HG03521 (cell line): Measurements from ENCODE around the gene KSR1.
A peak's percentile ranks its signal among the peaks of the same experiment; 100 is the strongest.
"Not testable (repeated sequence)": the region's sequence is repeated elsewhere in the genome, so short reads cannot be mapped to it uniquely, and the experiment has no call there.

Source experiments
- ATAC-seq: cut with Tn5 transposase; IDR thresholded peaks from one replicate; pipeline ENCODE4 v1.9.1; 2021; ENCODE audit warnings: mild to moderate bottlenecking, moderate library complexity; ENCODE audit not compliant: unreplicated experiment

The KSR1 gene

GRCh38 chr17:27491713-27492190, 35.5 kb downstream of the KSR1 start:
- ATAC-seq = no peak

- no peak for ATAC-seq
Measured at GRCh38 chr17:27492470-27492869, 36.2 kb downstream of the KSR1 start.

- ATAC-seq = no peak
Measured at GRCh38 chr17:27493088-27493487, 36.8 kb downstream of the KSR1 start.

- ATAC-seq = no peak
Measured at GRCh38 chr17:27494192-27495091, 38.2 kb downstream of the KSR1 start.

GRCh38 chr17:27495460-27495859, 39.2 kb downstream of the KSR1 start:
- ATAC-seq = no peak

DNA sequence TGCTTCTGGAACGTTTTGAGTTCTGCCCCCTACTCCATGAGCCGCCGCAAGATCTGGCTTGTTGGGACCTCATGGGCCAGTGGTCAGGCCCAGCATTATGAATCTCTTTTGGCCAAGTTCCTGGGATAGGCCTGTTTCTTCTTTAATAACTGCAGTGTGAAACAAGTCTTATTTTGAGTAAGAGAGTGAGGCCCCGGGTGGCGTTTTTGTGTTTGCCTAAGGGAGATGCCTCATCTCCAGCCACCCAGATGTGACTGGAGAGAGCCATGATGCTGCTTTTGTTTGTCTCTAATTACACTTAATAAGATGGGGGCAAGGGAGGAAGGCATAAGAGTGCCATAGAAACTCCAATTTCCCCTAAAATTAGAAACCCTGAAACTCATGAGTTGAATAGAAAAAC, 39.8 kb downstream of the KSR1 start:
- no peak for ATAC-seq

- ATAC-seq = no peak
Measured at GRCh38 chr17:27496437-27496943, 40.2 kb downstream of the KSR1 start.

GRCh38 chr17:27496971-27497370, 40.7 kb downstream of the KSR1 start:
- no peak for ATAC-seq

DNA sequence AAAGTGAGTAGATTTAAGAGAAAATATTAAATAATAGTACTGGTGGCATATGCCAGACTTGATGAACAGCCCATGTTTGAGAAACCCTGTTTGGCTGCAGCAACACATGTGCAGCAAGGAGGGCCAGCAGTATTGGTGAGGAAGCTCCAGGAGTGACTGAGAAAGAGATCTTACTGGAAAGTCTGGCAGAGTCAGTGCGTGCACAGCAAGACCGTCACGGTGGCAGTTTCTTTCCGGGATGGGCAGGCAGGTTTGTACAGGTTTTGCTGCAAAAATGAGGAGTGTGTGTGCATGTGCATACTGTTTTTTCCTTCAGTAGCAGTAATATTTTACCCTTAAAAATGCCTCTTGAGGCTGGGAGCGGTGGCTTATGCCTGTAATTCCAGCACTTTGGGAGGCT, 41.4 kb downstream of the KSR1 start:
- no peak for ATAC-seq

GRCh38 chr17:27498615-27499309, 42.5 kb downstream of the KSR1 start:
- no peak for ATAC-seq

DNA sequence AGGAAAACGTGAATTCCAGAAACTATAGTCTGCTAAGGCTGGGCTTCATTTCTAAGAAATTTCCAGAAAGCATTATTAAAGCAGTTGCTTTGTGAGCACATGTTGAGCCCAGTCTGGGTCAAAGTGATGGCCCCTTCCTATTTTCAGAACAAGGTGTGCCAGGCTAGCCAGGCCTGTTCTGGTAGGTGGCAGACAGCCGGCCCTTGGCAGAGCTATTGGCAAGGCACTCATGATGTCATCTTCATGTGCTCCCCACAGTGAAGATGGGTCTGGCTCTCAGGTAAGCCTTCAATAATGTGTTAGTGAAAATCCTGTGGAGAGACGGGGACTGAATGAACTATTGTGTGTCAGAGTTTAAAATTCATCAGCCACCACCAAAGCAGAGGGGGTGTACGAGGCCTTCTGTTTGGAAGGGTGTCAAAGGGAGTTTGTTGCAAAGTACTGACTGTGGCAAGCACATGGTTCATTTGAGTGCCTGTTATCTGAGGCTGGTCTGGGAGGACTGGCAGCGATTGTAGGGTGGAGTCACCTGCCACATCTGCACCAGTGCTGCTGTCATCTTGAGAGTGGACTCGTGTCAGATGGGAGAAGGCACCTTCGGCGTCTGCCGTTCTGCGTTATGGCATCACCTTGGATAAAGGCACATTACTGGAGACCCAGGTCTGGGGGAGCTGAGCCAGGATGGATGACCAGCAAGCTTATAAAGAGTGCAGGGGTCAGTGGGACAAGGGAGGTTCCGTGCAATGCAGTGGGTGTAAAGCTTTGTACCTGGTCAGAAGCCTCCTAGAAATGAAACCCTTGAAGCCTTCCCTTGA, 43.4 kb downstream of the KSR1 start:
- ATAC-seq = no peak

DNA sequence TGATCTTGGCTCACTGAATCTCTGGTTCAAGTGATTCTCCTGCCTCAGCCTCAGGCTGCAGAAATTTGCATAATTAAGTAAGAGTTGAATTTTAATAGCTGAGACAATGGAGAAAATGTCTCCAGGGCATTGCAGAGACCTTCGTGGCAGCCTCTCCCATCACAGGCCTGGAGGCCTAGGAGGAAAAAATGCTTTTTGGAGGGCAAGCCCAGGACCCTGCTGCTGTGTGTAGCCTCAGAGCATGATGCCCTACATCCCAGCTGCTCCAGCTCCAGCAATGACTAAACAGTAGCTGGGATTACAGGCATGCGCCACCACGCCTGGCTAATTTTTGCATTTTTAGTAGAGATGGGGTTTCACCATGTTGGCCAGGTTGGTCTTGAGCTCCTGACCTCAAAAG, 45.1 kb downstream of the KSR1 start:
- ATAC-seq = not testable (repeated sequence)

DNA sequence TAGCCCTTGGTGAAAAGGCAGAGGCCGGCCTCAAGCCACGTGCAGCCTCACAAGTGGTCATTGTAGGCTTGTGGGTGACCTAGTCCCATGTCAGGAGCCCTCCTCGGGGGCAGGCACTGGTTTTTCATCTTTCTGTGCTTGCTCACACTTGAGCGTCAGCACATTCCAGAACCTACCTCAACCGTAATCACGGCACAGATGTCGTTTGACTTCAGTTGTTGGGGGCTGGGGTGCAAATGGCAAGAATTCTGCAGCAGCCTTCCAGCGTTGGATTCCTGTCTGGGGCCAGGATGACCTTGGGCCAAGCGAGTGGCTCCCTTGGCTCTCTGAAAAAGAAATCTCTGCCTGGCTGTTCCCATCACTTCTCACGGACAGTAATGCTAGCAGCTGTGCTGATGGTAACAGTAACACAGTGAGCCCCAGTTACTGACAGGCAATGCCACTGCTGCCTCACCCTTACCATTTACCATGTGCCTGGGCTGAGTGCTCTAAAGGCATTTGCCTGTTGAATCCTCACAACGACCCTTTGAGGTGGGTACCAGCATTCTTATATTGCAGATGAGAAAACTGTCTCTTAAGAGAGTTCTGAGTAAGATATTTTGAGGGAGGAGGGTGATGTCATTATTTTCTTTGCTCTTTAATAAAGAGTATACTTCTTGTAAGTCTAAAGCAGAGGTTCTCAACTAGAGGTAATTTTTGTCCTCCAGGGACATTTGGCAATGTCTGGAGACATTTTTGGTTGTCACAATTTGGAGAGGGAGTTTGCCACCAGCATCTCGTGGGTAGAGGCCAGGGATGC, 46.5 kb downstream of the KSR1 start:
- no peak for ATAC-seq

- ATAC-seq = no peak
Measured at GRCh38 chr17:27503611-27504010, 47.4 kb downstream of the KSR1 start.

DNA sequence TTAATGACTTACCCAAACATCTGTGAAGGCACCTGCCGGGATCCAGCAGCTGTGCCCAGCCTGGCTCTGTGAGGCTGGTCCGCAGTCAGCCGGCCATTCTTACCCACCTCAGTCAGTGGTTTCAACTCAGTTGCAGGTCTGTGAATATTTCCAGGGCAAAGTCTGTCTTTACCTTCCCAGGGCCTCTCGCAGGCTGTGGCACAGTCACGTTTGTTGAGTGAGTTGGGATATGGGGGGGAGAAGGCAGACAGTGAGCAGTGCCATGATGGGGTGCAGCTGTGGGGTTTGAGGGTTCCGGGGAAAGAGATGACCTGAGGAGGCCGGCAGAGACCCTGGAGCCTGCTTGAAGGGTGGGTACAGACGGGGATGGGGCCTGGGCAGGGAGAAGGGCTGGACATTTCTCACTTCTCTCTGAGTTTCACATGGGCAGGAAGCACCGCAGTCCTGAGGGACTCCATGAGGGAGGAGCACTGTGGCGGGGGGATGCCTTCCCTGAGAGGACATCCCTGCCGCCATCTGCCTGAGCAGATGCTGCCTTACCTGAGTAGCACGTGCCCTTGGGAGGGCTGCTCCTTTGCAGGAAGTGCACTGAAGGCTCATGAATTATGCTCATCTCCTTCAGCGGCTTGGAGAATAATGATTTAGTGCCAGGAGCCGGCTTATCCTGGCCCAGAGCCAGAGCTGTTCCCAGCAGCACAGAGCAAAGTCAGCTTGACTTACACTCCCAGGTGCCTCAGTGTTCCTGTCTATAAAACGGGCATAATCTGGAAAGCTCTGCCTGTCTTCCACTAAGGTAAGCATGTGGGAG, 48.1 kb downstream of the KSR1 start:
- no peak for ATAC-seq

DNA sequence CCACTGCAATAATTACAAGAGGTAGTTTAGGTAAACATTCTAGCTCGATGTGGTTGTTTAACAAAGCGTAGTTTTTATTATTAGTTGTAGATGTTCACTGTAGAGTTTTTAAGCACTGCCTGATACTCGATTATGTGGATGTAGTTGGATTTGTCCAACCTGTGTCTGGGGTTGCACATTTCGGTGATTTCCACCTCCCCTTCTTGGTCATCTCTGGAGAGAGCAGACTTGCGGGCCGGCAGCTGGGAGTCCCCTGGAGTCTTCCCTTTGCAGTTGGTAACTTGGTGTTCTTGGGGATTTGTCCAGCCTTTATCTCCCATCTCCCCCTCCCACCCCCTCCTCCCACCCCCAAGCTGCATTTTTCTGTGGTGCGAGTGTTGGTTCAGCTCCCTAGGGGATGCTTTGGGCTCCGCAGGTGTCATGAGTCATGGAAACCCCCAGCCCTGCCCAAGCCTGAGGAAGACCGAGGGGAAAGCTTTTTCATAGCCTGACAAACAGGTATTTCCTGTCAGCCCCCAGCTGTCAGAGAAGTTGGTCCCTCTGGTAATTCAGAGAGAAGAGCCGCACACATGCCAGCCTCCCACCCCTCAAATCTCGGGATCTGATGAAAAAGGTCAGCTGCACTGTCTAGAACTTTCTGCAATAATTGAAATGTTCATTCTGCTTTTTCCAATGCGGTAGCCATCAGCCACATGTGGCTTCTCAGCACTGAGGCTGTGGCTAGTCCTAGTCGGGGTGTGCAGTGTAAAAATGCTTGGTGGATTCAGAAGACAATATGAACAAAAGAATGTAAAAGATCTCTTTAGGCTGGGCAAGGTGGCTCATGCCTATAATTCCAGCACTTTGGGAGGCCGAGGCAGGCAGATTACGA, 50.3 kb downstream of the KSR1 start:
- peak; percentile 40 for ATAC-seq

DNA sequence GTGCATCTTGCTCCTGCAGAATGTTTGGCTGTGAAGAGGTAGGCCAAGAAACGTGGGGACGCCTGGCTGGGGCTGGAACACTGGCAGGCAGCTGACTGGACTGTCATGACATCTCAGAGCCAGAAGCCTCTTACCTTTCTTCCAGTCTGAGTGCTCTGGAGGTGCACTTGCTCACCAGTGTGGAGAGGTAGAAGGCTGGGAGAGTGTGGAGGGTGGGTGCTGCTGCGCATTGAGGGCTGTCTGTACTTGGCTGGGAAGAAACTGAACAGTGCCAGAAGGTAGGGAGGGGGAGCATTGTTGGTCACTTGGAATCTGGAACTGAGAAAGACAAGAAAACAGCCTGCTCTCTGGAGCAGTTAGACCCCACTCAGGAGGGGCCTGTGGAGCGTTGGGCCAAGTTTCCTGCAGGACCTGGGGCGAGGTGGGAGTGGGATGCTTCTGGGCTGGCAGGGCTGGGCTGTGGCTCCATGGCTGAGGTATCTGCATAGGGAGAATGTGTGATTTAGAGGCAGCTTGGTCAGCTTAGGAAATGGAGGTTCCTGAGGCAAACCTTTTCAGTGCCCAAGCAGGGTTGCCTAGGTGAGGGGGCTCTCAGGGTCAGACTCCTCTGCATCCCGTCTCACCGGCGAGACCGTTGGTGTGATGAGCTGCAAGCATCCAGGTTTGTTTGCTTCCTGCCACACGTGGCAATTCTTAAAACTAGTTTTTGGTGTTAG, 55.1 kb downstream of the KSR1 start:
- no peak for ATAC-seq

- ATAC-seq = no peak
Measured at GRCh38 chr17:27512031-27512430, 55.8 kb downstream of the KSR1 start.
